GM21723 (cell line): Measurements from ENCODE around the gene GARNL3.

ENCODE experiments used
- ATAC-seq: cut with Tn5 transposase; IDR thresholded peaks from one replicate; pipeline ENCODE4 v1.9.1; 2021; ENCODE audit warnings: mild to moderate bottlenecking, moderate library complexity; ENCODE audit not compliant: unreplicated experiment

GARNL3 gene

GRCh38 chr9:127426756-127427155, 162.2 kb downstream of the GARNL3 start:
- ATAC-seq, result no peak

- ATAC-seq, result no peak
Observed at GRCh38 chr9:127428348-127428747, 163.8 kb downstream of the GARNL3 start.

- ATAC-seq, result no peak
Observed at GRCh38 chr9:127430415-127430814, 165.8 kb downstream of the GARNL3 start.

- no peak for ATAC-seq
Observed at GRCh38 chr9:127437497-127438264, 173.1 kb downstream of the GARNL3 start.

GRCh38 chr9:127438394-127438793, 173.8 kb downstream of the GARNL3 start:
- ATAC-seq, result no peak
